ENCODE data around the gene SPAM1. TPM values are rescaled to one million over a fixed set of nuclear protein-coding genes. Genes with fewer than 3 reads are reported as not detected.

The SPAM1 gene
- total RNA-seq, 1 experiment from 2014 or later = not detected

GRCh38 chr7:123996327-123996625, 71.2 kb downstream of the SPAM1 start:
- Mint-ChIP-seq H3K4me1 (peaks cover 24% of the 10 kb centered on the region), H3K9me3 (peaks cover 6% of the 10 kb centered on the region), H3K27me3 (ENCODE audit: low read depth) (no peaks in the 10 kb centered on the region), H3K4me3 (no peak overlapping the region), H3K36me3 (peaks cover 1% of the 10 kb centered on the region; the same call in 1 of the 2 replicates), H3K27ac (no peak overlapping the region)
- TF ChIP-seq SOX15 (CRISPR knock-in tag; IDR thresholded peaks at IDR 0.05) (no peak), ZNF219 (CRISPR knock-in tag; IDR thresholded peaks at IDR 0.05; ENCODE audit: borderline replicate concordance) (no peak)
- TF ChIP-seq, protein P1, sequence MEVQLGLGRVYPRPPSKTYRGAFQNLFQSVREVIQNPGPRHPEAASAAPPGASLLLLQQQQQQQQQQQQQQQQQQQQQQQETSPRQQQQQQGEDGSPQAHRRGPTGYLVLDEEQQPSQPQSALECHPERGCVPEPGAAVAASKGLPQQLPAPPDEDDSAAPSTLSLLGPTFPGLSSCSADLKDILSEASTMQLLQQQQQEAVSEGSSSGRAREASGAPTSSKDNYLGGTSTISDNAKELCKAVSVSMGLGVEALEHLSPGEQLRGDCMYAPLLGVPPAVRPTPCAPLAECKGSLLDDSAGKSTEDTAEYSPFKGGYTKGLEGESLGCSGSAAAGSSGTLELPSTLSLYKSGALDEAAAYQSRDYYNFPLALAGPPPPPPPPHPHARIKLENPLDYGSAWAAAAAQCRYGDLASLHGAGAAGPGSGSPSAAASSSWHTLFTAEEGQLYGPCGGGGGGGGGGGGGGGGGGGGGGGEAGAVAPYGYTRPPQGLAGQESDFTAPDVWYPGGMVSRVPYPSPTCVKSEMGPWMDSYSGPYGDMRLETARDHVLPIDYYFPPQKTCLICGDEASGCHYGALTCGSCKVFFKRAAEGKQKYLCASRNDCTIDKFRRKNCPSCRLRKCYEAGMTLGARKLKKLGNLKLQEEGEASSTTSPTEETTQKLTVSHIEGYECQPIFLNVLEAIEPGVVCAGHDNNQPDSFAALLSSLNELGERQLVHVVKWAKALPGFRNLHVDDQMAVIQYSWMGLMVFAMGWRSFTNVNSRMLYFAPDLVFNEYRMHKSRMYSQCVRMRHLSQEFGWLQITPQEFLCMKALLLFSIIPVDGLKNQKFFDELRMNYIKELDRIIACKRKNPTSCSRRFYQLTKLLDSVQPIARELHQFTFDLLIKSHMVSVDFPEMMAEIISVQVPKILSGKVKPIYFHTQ (CRISPR knock-in tag; IDR thresholded peaks at IDR 0.05) = no peak
- ChIA-PET POLR2A (no interaction called here), CTCF (no interaction called here)
- no peak for ATAC-seq
- no peak for DNase-seq (ENCODE audit: low spot score)

DNA sequence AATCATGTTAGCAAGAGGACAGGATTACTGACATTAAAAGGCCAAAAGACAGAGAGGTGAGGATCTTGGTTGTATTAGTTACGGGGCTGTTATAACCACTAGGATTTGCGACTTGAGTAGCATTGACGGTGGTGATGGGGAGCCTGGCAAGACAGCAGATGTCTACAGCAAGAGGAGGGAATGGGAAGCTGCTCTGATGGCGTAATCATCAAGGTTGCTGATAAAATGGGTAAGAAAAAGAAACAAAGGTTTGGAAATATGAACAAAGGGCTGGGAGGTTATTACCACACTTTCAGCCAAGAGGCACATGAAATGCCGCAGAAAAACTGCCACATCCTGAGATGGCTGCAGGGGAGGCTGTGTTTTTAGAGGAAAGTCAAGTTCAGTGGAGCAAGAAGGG, 73.9 kb downstream of the SPAM1 start:
- peaks cover 5% of the 10 kb centered on the region; the same call in 1 of the 2 replicates for H3K36me3 Mint-ChIP-seq
- peaks cover 17% of the 10 kb centered on the region for H3K4me1 Mint-ChIP-seq
- ChIA-PET POLR2A (no interaction called here), CTCF (no interaction called here)
- no peak overlapping the region for H3K4me3 Mint-ChIP-seq
- TF ChIP-seq GABPB1 (CRISPR knock-in tag; IDR thresholded peaks at IDR 0.05) (no peak), ATF1 (CRISPR knock-in tag; IDR thresholded peaks at IDR 0.05) (no peak), NFATC4 (CRISPR knock-in tag; IDR thresholded peaks at IDR 0.05) (no peak), ZNF232 (CRISPR knock-in tag; IDR thresholded peaks at IDR 0.05) (no peak), JAZF1 (CRISPR knock-in tag; IDR thresholded peaks at IDR 0.05) (no peak), E2F4 (CRISPR knock-in tag; IDR thresholded peaks at IDR 0.05; ENCODE audit: borderline replicate concordance, low read depth) (no peak), ZNF281 (CRISPR knock-in tag; IDR thresholded peaks at IDR 0.05) (no peak), ETV6 (CRISPR knock-in tag; IDR thresholded peaks at IDR 0.05) (no peak), ZNF121 (CRISPR knock-in tag; IDR thresholded peaks at IDR 0.05) (no peak), CREM (CRISPR knock-in tag; IDR thresholded peaks at IDR 0.05) (no peak), JUN (CRISPR knock-in tag; IDR thresholded peaks at IDR 0.05) (no peak)
- TF ChIP-seq, protein P2, sequence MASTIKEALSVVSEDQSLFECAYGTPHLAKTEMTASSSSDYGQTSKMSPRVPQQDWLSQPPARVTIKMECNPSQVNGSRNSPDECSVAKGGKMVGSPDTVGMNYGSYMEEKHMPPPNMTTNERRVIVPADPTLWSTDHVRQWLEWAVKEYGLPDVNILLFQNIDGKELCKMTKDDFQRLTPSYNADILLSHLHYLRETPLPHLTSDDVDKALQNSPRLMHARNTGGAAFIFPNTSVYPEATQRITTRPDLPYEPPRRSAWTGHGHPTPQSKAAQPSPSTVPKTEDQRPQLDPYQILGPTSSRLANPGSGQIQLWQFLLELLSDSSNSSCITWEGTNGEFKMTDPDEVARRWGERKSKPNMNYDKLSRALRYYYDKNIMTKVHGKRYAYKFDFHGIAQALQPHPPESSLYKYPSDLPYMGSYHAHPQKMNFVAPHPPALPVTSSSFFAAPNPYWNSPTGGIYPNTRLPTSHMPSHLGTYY (CRISPR knock-in tag; IDR thresholded peaks at IDR 0.05) = no peak
- TF ChIP-seq, protein P3, sequence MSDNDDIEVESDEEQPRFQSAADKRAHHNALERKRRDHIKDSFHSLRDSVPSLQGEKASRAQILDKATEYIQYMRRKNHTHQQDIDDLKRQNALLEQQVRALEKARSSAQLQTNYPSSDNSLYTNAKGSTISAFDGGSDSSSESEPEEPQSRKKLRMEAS (CRISPR knock-in tag; IDR thresholded peaks at IDR 0.05) = no peak
- TF ChIP-seq, protein P4, sequence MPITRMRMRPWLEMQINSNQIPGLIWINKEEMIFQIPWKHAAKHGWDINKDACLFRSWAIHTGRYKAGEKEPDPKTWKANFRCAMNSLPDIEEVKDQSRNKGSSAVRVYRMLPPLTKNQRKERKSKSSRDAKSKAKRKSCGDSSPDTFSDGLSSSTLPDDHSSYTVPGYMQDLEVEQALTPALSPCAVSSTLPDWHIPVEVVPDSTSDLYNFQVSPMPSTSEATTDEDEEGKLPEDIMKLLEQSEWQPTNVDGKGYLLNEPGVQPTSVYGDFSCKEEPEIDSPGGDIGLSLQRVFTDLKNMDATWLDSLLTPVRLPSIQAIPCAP (CRISPR knock-in tag; IDR thresholded peaks at IDR 0.05) = no peak
- TF ChIP-seq, protein P5, sequence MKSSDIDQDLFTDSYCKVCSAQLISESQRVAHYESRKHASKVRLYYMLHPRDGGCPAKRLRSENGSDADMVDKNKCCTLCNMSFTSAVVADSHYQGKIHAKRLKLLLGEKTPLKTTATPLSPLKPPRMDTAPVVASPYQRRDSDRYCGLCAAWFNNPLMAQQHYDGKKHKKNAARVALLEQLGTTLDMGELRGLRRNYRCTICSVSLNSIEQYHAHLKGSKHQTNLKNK (CRISPR knock-in tag; IDR thresholded peaks at IDR 0.05) = no peak
- TF ChIP-seq, protein P6, sequence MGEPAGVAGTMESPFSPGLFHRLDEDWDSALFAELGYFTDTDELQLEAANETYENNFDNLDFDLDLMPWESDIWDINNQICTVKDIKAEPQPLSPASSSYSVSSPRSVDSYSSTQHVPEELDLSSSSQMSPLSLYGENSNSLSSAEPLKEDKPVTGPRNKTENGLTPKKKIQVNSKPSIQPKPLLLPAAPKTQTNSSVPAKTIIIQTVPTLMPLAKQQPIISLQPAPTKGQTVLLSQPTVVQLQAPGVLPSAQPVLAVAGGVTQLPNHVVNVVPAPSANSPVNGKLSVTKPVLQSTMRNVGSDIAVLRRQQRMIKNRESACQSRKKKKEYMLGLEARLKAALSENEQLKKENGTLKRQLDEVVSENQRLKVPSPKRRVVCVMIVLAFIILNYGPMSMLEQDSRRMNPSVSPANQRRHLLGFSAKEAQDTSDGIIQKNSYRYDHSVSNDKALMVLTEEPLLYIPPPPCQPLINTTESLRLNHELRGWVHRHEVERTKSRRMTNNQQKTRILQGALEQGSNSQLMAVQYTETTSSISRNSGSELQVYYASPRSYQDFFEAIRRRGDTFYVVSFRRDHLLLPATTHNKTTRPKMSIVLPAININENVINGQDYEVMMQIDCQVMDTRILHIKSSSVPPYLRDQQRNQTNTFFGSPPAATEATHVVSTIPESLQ (CRISPR knock-in tag; IDR thresholded peaks at IDR 0.05) = no peak
- no peaks in the 10 kb centered on the region for H3K27me3 Mint-ChIP-seq (ENCODE audit: low read depth)
- DNase-seq (ENCODE audit: low spot score) (no peak), ATAC-seq (no peak)
- H3K9me3 Mint-ChIP-seq = peaks cover 20% of the 10 kb centered on the region
- H3K27ac Mint-ChIP-seq = no peak overlapping the region

Measured in WTC11 (cell line).